Measurements from ENCODE around the gene KIAA0232.
"Not testable (repeated sequence)": the region's sequence is repeated elsewhere in the genome, so short reads cannot be mapped to it uniquely, and the experiment has no call there.

KIAA0232 gene

GRCh38 chr4:6804082-6804752, 21.7 kb downstream of the KIAA0232 start:
- DNase-seq (ENCODE audit: low spot score), result no peak

GRCh38 chr4:6806924-6807626, 24.5 kb downstream of the KIAA0232 start:
- DNase-seq (ENCODE audit: low spot score), result no peak

GRCh38 chr4:6808259-6808658, 25.7 kb downstream of the KIAA0232 start:
- DNase-seq (ENCODE audit: low spot score), result no peak

- DNase-seq (ENCODE audit: low spot score), result no peak
Observed at GRCh38 chr4:6811165-6811564, 28.6 kb downstream of the KIAA0232 start.

- no peak for DNase-seq (ENCODE audit: low spot score)
Observed at GRCh38 chr4:6812766-6813165, 30.2 kb downstream of the KIAA0232 start.

GRCh38 chr4:6813725-6814124, 31.2 kb downstream of the KIAA0232 start:
- no peak for DNase-seq (ENCODE audit: low spot score)

- DNase-seq (ENCODE audit: low spot score), result no peak
Observed at GRCh38 chr4:6815029-6815836, 32.7 kb downstream of the KIAA0232 start.

- DNase-seq (ENCODE audit: low spot score), result no peak
Observed at GRCh38 chr4:6819295-6819694, 36.8 kb downstream of the KIAA0232 start.

- no peak for DNase-seq (ENCODE audit: low spot score)
Observed at GRCh38 chr4:6820695-6821094, 38.2 kb downstream of the KIAA0232 start.

- no peak for DNase-seq (ENCODE audit: low spot score)
Observed at GRCh38 chr4:6824071-6824470, 41.5 kb downstream of the KIAA0232 start.

- no peak for DNase-seq (ENCODE audit: low spot score)
Observed at GRCh38 chr4:6824772-6825402, 42.4 kb downstream of the KIAA0232 start.

GRCh38 chr4:6825403-6825802, 42.9 kb downstream of the KIAA0232 start:
- DNase-seq (ENCODE audit: low spot score), result no peak

GRCh38 chr4:6826781-6827508, 44.4 kb downstream of the KIAA0232 start:
- no peak for DNase-seq (ENCODE audit: low spot score)

GRCh38 chr4:6829086-6829485, 46.6 kb downstream of the KIAA0232 start:
- no peak for DNase-seq (ENCODE audit: low spot score)

- no peak for DNase-seq (ENCODE audit: low spot score)
Observed at GRCh38 chr4:6834867-6835266, 52.3 kb downstream of the KIAA0232 start.

GRCh38 chr4:6835616-6836015, 53.1 kb downstream of the KIAA0232 start:
- DNase-seq (ENCODE audit: low spot score), result not testable (repeated sequence)

GRCh38 chr4:6837106-6837505, 54.6 kb downstream of the KIAA0232 start:
- not testable (repeated sequence) for DNase-seq (ENCODE audit: low spot score)

GRCh38 chr4:6839579-6839978, 57.1 kb downstream of the KIAA0232 start:
- DNase-seq (ENCODE audit: low spot score), result no peak

GRCh38 chr4:6840062-6840976, 57.8 kb downstream of the KIAA0232 start:
- peak; percentile 33 for DNase-seq (ENCODE audit: low spot score)

GRCh38 chr4:6845027-6845426, 62.5 kb downstream of the KIAA0232 start:
- peak; percentile 56 for DNase-seq (ENCODE audit: low spot score)

GRCh38 chr4:6845574-6845973, 63.0 kb downstream of the KIAA0232 start:
- no peak for DNase-seq (ENCODE audit: low spot score)

Measured in iPS-NIHi11 (cell line).